Activated gamma-delta T cell (primary cell): ENCODE measurements around the gene CC2D1B.

Experiments
- DNase-seq: peaks from one replicate; lab custom pipeline; 2025; lab: John Stamatoyannopoulos, UW

CC2D1B gene

DNA sequence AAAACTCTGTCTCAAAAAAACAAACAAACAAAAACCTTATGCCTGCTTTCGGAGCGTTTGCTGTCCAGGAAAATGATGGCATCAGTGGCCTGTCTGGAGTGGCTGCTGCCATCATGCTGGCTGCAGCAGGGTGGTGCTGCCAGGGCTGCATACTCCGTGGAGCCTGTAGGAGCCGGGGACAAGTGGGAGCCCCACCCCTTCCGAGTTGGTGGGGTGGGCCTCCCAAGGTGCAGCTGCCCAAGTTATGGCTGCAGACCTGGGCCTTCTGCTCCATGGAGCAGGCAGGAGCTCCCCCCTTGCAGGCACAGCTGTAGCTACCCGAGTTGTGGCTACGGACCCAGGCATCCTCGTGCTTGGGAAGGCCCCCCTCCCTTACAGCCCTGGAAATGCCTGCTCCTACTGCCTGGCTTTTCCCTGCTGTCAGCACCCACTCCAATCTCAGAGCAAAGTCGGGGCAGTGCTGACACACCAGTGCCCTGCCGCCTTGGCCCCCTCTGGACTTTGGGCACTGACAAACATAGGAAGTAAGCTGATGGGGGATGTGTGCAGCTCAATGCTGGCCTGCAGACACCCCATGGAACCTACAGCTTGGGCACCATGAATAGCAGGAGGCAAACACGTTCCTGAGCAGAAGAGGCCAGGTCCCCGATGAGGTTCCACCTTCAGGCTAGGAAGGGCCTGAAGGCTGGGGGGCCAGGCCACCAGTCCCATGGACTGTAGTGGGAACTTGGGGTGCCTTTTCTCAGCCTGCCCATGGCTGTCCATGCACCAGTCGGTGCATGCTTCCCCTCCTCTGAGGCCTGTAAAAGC lies 60.4 kb downstream of the CC2D1B start:
- DNase-seq, result no peak
